Heart left ventricle (tissue), 13 donors: ENCODE data around the gene SCAP.

Experiments
- POLR2A ChIP-seq, 2 donors: fragments of 450-650 bp; IDR thresholded peaks; one replicate each; pipeline ENCODE4 v1.6.1; 2017; ENCODE audit warnings: antibody characterized with exemption in 2 of 2, mild to moderate bottlenecking in 2 of 2, moderate library complexity in 2 of 2
- TF ChIP-seq, protein P1 (sequence below), 12 donors: fragments of 200-600 bp; sonication (generic) in 4 of 12; IDR thresholded peaks; one replicate each; pipeline versions ENCODE4 v1.5.0 to v1.8.0; 2018 to 2022; ENCODE audit warnings: antibody characterized with exemption in 12 of 12, mild to moderate bottlenecking in 5 of 12
- donor health status: ischemic (EF 13 %, LVEDD 7.1; RV severe dilation, severe dysfunction).
- donor health status: DM: no; HTN: yes; CAD: no.
- donor health status: DM: no; HTN: no; CAD: no.
- donor health status: ischemic (EF 25% LVEDD 6.9; RV normal size, moderate dysfunction).
- donor health status: ischemic (EF 25% LVEDD 5.7; RV mildly dilated, moderate dysfunction).
- donor health status: ischemic (EF 35%, LVEDD 5.7; RV mildly dilated, moderate dysfunction).
- donor health status: nonischemic (EF 11% LVEDD 7.7; RV severe dilation, severe dysfunction).
- donor health status: DM: yes; HTN: yes; CAD: no.
- donor health status: PGD.
- donor health status: ischemic (EF 29% LVEDD 5.4; RV normal size, mild dysfunction).
- donor health status: nonischemic (EF 23%, LVEDD 6.1; RV moderate dilation, normal function).

DNA sequence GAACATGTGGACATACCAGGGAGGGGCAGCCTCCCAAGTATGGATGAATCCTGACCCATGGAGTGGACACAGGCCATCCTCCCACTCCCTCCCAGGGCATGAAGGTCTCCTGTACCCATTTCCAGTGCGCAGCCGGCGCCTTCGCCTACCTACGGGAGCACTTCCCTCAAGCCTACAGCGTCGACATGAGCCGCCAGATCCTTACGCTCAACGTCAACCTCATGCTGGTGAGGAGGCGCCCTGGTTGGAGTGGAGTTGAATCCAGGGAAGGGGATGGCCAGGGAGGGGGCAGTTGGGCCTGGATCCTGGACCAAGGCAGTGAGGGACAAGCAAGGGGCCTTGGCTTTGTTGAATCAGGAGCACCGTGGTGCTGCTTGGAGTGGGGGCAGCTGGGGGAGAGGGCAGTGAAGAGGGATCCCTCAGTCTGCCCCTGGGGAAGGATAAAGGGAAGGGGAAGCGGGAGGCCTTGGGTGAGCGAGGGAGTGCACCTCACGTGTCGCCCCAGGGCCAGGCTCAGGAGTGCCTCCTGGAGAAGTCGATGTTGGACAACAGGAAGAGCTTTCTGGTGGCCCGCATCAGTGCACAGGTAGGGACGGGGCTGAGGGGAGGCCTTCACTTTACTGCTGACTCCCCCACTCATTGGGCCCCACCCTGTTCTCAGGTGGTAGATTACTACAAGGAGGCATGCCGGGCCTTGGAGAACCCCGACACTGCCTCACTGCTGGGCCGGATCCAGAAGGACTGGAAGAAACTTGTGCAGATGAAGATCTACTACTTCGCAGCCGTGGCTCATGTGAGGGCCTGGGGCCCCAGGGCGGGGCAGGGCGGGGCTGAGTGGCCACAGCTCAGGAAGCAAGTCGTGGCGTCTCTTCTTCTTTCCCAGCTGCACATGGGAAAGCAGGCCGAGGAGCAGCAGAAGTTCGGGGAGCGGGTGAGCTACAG lies 69.7 kb downstream of the SCAP start:
- TF ChIP-seq, protein P1, sequence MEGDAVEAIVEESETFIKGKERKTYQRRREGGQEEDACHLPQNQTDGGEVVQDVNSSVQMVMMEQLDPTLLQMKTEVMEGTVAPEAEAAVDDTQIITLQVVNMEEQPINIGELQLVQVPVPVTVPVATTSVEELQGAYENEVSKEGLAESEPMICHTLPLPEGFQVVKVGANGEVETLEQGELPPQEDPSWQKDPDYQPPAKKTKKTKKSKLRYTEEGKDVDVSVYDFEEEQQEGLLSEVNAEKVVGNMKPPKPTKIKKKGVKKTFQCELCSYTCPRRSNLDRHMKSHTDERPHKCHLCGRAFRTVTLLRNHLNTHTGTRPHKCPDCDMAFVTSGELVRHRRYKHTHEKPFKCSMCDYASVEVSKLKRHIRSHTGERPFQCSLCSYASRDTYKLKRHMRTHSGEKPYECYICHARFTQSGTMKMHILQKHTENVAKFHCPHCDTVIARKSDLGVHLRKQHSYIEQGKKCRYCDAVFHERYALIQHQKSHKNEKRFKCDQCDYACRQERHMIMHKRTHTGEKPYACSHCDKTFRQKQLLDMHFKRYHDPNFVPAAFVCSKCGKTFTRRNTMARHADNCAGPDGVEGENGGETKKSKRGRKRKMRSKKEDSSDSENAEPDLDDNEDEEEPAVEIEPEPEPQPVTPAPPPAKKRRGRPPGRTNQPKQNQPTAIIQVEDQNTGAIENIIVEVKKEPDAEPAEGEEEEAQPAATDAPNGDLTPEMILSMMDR (IDR thresholded peaks at IDR 0.05): no peak
- no peak for TF ChIP-seq POLR2A (IDR thresholded peaks at IDR 0.05)
